Prostate gland (tissue), 2 donors: ENCODE measurements around the gene CRHBP. TPM values are rescaled to one million over a fixed set of nuclear protein-coding genes. Genes with fewer than 3 reads are reported as not detected.
"Not testable (repeated sequence)": the region's sequence is repeated elsewhere in the genome, so short reads cannot be mapped to it uniquely, and the experiment has no call there.

Experiments
- DNase-seq: peaks from one replicate; pipeline ENCODE4 v3.0.0-alpha.2; 2019; ENCODE audit warnings: low spot score
- H3K27ac ChIP-seq, 2 donors: fragments of 200-600 bp; sonication (generic); 2 replicates each; pipeline ENCODE4 v1.5.1; 2017 to 2019
- H3K27me3 ChIP-seq: fragments of 200-600 bp; sonication (generic); replicated peaks from 2 replicates; pipeline ENCODE4 v1.5.1; 2019; ENCODE audit not compliant: insufficient read depth
- H3K36me3 ChIP-seq, 2 donors: fragments of 200-600 bp; sonication (generic); 1 replicate in 1 of 2; 2 replicates in 1 of 2; pipeline versions ENCODE4 v1.5.1 to v1.8.1; 2017 to 2019
- H3K4me1 ChIP-seq: fragments of 200-600 bp; sonication (generic); replicated peaks from 2 replicates; pipeline ENCODE4 v1.5.1; 2019
- H3K4me3 ChIP-seq, 2 donors: fragments of 200-600 bp; sonication (generic); 2 replicates each; pipeline ENCODE4 v1.5.1; 2017 to 2019
- H3K9me3 ChIP-seq: fragments of 200-600 bp; sonication (generic); 2 replicates; pipeline ENCODE4 v1.5.1; 2017
- CTCF ChIP-seq, 4 experiments: fragments of 200-600 bp in 2 of 4; fragments of 450-650 bp in 2 of 4; sonication (generic) in 2 of 4; IDR thresholded peaks; 1 replicate in 3 of 4; 2 replicates in 1 of 4; pipeline ENCODE4 v1.5.1; 2016 to 2019; ENCODE audit warnings: antibody characterized with exemption in 4 of 4, mild to moderate bottlenecking in 2 of 4, moderate library complexity in 2 of 4
- POLR2A ChIP-seq: fragments of 450-650 bp; IDR thresholded peaks from one replicate; pipeline ENCODE4 v1.6.1; 2016; ENCODE audit warnings: antibody characterized with exemption, mild to moderate bottlenecking
- POLR2AphosphoS5 ChIP-seq: sonication (generic); formaldehyde crosslinking; IDR thresholded peaks from one replicate; pipeline ENCODE4 v1.6.1; 2017; ENCODE audit warnings: antibody characterized with exemption
- WGBS: methylation state at CpG from one replicate; pipeline ENCODE4 v1.1.5; 2018; 5-methylcytosine and 5-hydroxymethylcytosine counted together
- intact Hi-C: fragments of 100-400 bp; cut with DNase I; formaldehyde crosslinking; loops from one replicate; pipeline ENCODE4 v1.14.2; 2022
- total RNA-seq, 2 donors: library from RNA; depleted of rRNA; stranded (reverse); fragments of >200 nt; gene quantifications; one replicate each; pipeline ENCODE4 v1.1.0, GENCODE V29; 2016

The CRHBP gene
- total RNA-seq, 2 donors from 2014 or later = 0.91 to 5.0 TPM

GRCh38 chr5:76983468-76983867 is 30.6 kb downstream of the CRHBP start:
- WGBS = 81% methylated on average over 3 of the region's 3 CpGs
- no peak overlapping the region for H3K27ac ChIP-seq
- intact Hi-C loops = no loop called here
- H3K27me3 ChIP-seq = no peaks in the 10 kb centered on the region
- H3K4me3 ChIP-seq = no peak overlapping the region
- TF ChIP-seq CTCF (IDR thresholded peaks at IDR 0.05) (no peak), POLR2AphosphoS5 (no peak), POLR2A (no peak)
- no peaks in the 10 kb centered on the region for H3K4me1 ChIP-seq
- H3K36me3 ChIP-seq = no peaks in the 10 kb centered on the region
- DNase-seq = no peak
- H3K9me3 ChIP-seq = no peaks in the 10 kb centered on the region

DNA sequence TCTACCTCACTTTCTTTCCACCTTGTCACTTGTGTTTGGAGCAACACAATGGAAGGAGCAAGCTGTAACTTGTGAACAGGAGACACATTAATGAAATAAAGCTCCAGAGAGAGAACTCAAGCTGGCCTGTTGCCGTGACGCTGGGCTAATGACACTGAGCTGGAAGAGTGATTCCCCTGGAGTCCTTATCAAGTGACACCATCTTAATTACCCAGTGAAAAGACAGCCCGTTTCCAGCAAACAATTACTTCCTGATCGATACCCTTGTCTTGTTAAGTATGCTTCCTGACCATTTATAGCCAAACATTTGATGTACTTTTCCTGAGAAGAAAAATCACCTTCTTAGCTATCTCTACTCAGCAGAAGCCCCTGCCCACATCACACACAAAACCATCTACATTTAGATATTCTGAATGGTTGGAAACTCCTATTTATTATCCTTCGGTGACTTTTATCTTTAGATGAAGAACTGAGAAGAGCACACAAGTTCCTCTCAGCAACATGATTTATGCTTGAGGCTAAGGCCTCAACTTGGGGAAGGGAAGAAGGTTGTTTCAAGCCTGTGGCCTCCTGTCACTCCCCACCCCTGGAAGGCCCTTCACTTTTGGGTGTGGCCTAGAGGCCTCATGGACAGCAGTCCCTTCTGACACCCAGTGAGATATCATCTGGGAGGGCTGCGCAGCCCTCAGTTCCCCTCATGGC is 34.1 kb downstream of the CRHBP start:
- no peaks in the 10 kb centered on the region for H3K4me1 ChIP-seq
- H3K27ac ChIP-seq = no peak overlapping the region
- no peaks in the 10 kb centered on the region for H3K27me3 ChIP-seq
- no peaks in the 10 kb centered on the region for H3K9me3 ChIP-seq
- WGBS = 25% methylated on average over 6 of the region's 6 CpGs
- intact Hi-C loops = no loop called here
- TF ChIP-seq POLR2A (no peak), POLR2AphosphoS5 (no peak), CTCF (IDR thresholded peaks at IDR 0.05) (no peak)
- H3K36me3 ChIP-seq = no peaks in the 10 kb centered on the region
- DNase-seq = no peak
- no peak overlapping the region for H3K4me3 ChIP-seq

GRCh38 chr5:76990899-76991459 is 38.1 kb downstream of the CRHBP start:
- intact Hi-C loops = no loop called here
- Histone ChIP-seq H3K27ac (no peak overlapping the region), H3K27me3 (no peaks in the 10 kb centered on the region), H3K4me3 (no peak overlapping the region), H3K4me1 (no peaks in the 10 kb centered on the region), H3K36me3 (no peaks in the 10 kb centered on the region), H3K9me3 (no peaks in the 10 kb centered on the region)
- 59% methylated on average over 5 of the region's 5 CpGs for WGBS
- DNase-seq = no peak
- TF ChIP-seq POLR2AphosphoS5 (no peak), CTCF (IDR thresholded peaks at IDR 0.05) (no peak), POLR2A (no peak)

- not testable (repeated sequence) for H3K27me3 ChIP-seq, H3K4me1 ChIP-seq
- WGBS = 85% methylated on average over 9 of the region's 9 CpGs
These were observed 40.6 kb downstream of the CRHBP start for GRCh38 chr5:76993436-76993835.

GRCh38 chr5:76994337-76994736 is 41.5 kb downstream of the CRHBP start:
- no peak overlapping the region for H3K27ac ChIP-seq
- DNase-seq = no peak
- intact Hi-C loops = no loop called here
- 79% methylated on average over 6 of the region's 6 CpGs for WGBS
- no peaks in the 10 kb centered on the region for H3K36me3 ChIP-seq
- H3K9me3 ChIP-seq = no peaks in the 10 kb centered on the region
- no peak overlapping the region for H3K4me3 ChIP-seq
- H3K27me3 ChIP-seq = no peaks in the 10 kb centered on the region
- no peaks in the 10 kb centered on the region for H3K4me1 ChIP-seq
- TF ChIP-seq CTCF (IDR thresholded peaks at IDR 0.05) = no peak
- TF ChIP-seq POLR2AphosphoS5 = no peak
- TF ChIP-seq POLR2A = no peak

More at GRCh38 chr5:76993436-76993835, 40.6 kb downstream of the CRHBP start:
- DNase-seq, H3K4me3 ChIP-seq, H3K9me3 ChIP-seq, intact Hi-C loops, H3K36me3 ChIP-seq, H3K27ac ChIP-seq: not testable (repeated sequence)

DNA sequence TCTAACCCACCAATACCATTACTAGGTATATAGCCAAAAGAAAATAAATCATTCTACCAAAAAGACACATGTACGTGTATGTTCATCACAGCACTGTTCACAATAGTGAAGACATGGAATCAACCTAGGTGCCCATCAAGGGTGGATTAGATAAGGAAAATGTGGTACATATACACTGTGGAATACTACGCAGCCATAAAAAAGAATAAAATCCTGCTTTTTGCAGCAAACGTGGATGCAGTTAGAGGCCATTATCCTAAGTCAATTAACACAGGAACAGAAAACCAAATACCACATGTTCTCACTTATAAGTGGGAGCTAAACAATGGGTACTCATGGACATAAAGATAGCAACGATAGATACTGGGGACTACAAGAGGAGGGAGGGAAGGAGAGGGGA is 45.4 kb downstream of the CRHBP start:
- H3K4me1 ChIP-seq, H3K36me3 ChIP-seq, H3K4me3 ChIP-seq, DNase-seq, H3K9me3 ChIP-seq, H3K27ac ChIP-seq, H3K27me3 ChIP-seq, intact Hi-C loops: not testable (repeated sequence)
- 89% methylated on average over 4 of the region's 4 CpGs for whole genome bisulfite sequencing
